Smooth muscle cell (in vitro differentiated cells): ENCODE measurements around the gene GPR135. TPM values are rescaled to one million over a fixed set of nuclear protein-coding genes. Genes with fewer than 3 reads are reported as not detected.

Experiments used
- DNase-seq: peaks from one replicate; lab custom pipeline; 2025; ENCODE audit not compliant: unreplicated experiment; lab: John Stamatoyannopoulos, UW
- H2AFZ ChIP-seq: fragments of 200-600 bp; sonication (generic); 2 replicates; pipeline ENCODE4 v1.6.0; 2016; ENCODE audit warnings: antibody characterized with exemption, low read depth, mild to moderate bottlenecking
- H3F3A ChIP-seq: fragments of 200-600 bp; sonication (generic); 2 replicates; pipeline ENCODE4 v1.6.0; 2017; ENCODE audit warnings: antibody characterized with exemption, low read depth
- H3K27ac ChIP-seq: fragments of 200-600 bp; sonication (generic); 2 replicates; pipeline ENCODE4 v1.5.1; 2016; ENCODE audit warnings: low read depth, mild to moderate bottlenecking
- H3K27me3 ChIP-seq: fragments of 200-600 bp; sonication (generic); 2 replicates; pipeline ENCODE4 v1.6.1; 2016; ENCODE audit warnings: low read depth, mild to moderate bottlenecking
- H3K36me3 ChIP-seq: fragments of 200-600 bp; sonication (generic); 2 replicates; pipeline ENCODE4 v1.5.1; 2016; ENCODE audit warnings: low read depth
- H3K4me1 ChIP-seq: fragments of 200-600 bp; sonication (generic); 2 replicates; pipeline ENCODE4 v1.5.1; 2016; ENCODE audit warnings: low read depth
- H3K4me2 ChIP-seq: fragments of 200-600 bp; sonication (generic); 2 replicates; pipeline ENCODE4 v1.6.0; 2016; ENCODE audit warnings: mild to moderate bottlenecking
- H3K4me3 ChIP-seq: fragments of 200-600 bp; sonication (generic); 2 replicates; pipeline ENCODE4 v1.5.1; 2016; ENCODE audit warnings: mild to moderate bottlenecking
- H3K79me2 ChIP-seq: fragments of 200-600 bp; sonication (generic); 2 replicates; pipeline ENCODE4 v1.6.0; 2016; ENCODE audit warnings: low read depth, mild to moderate bottlenecking
- H3K9ac ChIP-seq: fragments of 200-600 bp; sonication (generic); 2 replicates; pipeline ENCODE4 v1.6.0; 2016; ENCODE audit warnings: low read depth
- H3K9me3 ChIP-seq: fragments of 200-600 bp; sonication (generic); replicated peaks from 2 replicates; pipeline ENCODE4 v1.5.1; 2016; ENCODE audit warnings: low read depth
- H4K20me1 ChIP-seq: fragments of 200-600 bp; sonication (generic); 2 replicates; pipeline ENCODE4 v1.6.0; 2016; ENCODE audit warnings: low read depth
- CTCF ChIP-seq: fragments of 200-600 bp; sonication (generic); IDR thresholded peaks from 2 replicates; pipeline ENCODE4 v1.5.1; 2017; ENCODE audit warnings: borderline replicate concordance, mild to moderate bottlenecking, antibody characterized with exemption; ENCODE audit not compliant: insufficient read depth, poor library complexity, severe bottlenecking
- WGBS: methylation state at CpG from one replicate; pipeline ENCODE4 v1.1.7; 2016; ENCODE audit warnings: low lambda C conversion rate; 5-methylcytosine and 5-hydroxymethylcytosine counted together
- polyA plus RNA-seq: library from polyadenylated mRNA; unstranded; fragments of >200 nt; fragmentation: Nextera tagmentation; extraction: Ambion mirVana; gene quantifications from 2 replicates; pipeline ENCODE4 v1.2.1, GENCODE V29; 2016
- total RNA-seq: library from RNA; depleted of rRNA; stranded (reverse); fragments of >200 nt; gene quantifications from 2 replicates; pipeline ENCODE4 v1.2.3, GENCODE V29; 2014

GPR135 gene
- total and polyA plus RNA-seq, 2 experiments from 2014 or later, result 1.1 to 2.1 TPM

GRCh38 chr14:59503256-59503655, 38.1 kb upstream of the GPR135 start:
- Histone ChIP-seq H3K27me3 (no peaks in the 10 kb centered on the region), H4K20me1 (peaks cover 15% of the 10 kb centered on the region), H3F3A (no peaks in the 10 kb centered on the region), H3K9me3 (no peaks in the 10 kb centered on the region), H3K27ac (no peak overlapping the region), H3K36me3 (peaks cover 9% of the 10 kb centered on the region), H3K4me1 (no peaks in the 10 kb centered on the region), H3K4me3 (no peak overlapping the region), H3K9ac (no peak overlapping the region), H2AFZ (no peak overlapping the region), H3K79me2 (no peaks in the 10 kb centered on the region), H3K4me2 (no peak overlapping the region)
- WGBS, result 95% methylated on average over 4 of the region's 4 CpGs
- DNase-seq, result no peak
- no peak for TF ChIP-seq CTCF

- Histone ChIP-seq H3K79me2 (no peaks in the 10 kb centered on the region), H3K27ac (no peak overlapping the region), H4K20me1 (peaks cover 31% of the 10 kb centered on the region), H3K9me3 (no peaks in the 10 kb centered on the region), H3K4me1 (no peaks in the 10 kb centered on the region), H2AFZ (no peak overlapping the region), H3K27me3 (no peaks in the 10 kb centered on the region), H3K9ac (no peak overlapping the region), H3F3A (no peaks in the 10 kb centered on the region), H3K4me2 (no peak overlapping the region), H3K36me3 (peaks cover 19% of the 10 kb centered on the region), H3K4me3 (no peak overlapping the region)
- TF ChIP-seq CTCF, result no peak
- 82% methylated on average over 3 of the region's 3 CpGs for WGBS
- no peak for DNase-seq
These were observed 35.6 kb upstream of the GPR135 start for GRCh38 chr14:59500732-59501131.

- no peak overlapping the region for H3K4me3 ChIP-seq
- no peak overlapping the region for H3K4me2 ChIP-seq
- no peak overlapping the region for H3K27ac ChIP-seq
- no peaks in the 10 kb centered on the region for H3K4me1 ChIP-seq
- H3K36me3 ChIP-seq, result peaks cover 33% of the 10 kb centered on the region
- DNase-seq, result no peak
- H3F3A ChIP-seq, result no peaks in the 10 kb centered on the region
- H3K27me3 ChIP-seq, result no peaks in the 10 kb centered on the region
- H3K9ac ChIP-seq, result no peak overlapping the region
- no peaks in the 10 kb centered on the region for H3K9me3 ChIP-seq
- H4K20me1 ChIP-seq, result peaks cover 41% of the 10 kb centered on the region
- no peak for TF ChIP-seq CTCF
- no peak overlapping the region for H2AFZ ChIP-seq
- 89% methylated on average over 1 of the region's 1 CpG for WGBS
- H3K79me2 ChIP-seq, result peaks cover 15% of the 10 kb centered on the region
These were observed 27.2 kb upstream of the GPR135 start for GRCh38 chr14:59492384-59492783.

- Histone ChIP-seq H3K4me3 (no peak overlapping the region), H3K4me1 (peaks cover 9% of the 10 kb centered on the region), H3K79me2 (peaks cover 31% of the 10 kb centered on the region), H3K9ac (no peak overlapping the region), H3K9me3 (no peaks in the 10 kb centered on the region), H2AFZ (no peak overlapping the region), H4K20me1 (peaks cover 48% of the 10 kb centered on the region), H3F3A (no peaks in the 10 kb centered on the region), H3K36me3 (peaks cover 28% of the 10 kb centered on the region), H3K27me3 (no peaks in the 10 kb centered on the region), H3K27ac (no peak overlapping the region), H3K4me2 (no peak overlapping the region)
- no peak for TF ChIP-seq CTCF
- WGBS, result 88% methylated on average over 3 of the region's 3 CpGs
- no peak for DNase-seq
These were observed 25.6 kb upstream of the GPR135 start for GRCh38 chr14:59490756-59491155.
